Measurements from ENCODE around the gene TNRC6C. TPM values are rescaled to one million over a fixed set of nuclear protein-coding genes. Genes with fewer than 3 reads are reported as not detected.
A peak's percentile ranks its signal among the peaks of the same experiment; 100 is the strongest.

Gene TNRC6C
- total RNA-seq, 1 donor from 2014 or later: 24.6 TPM

DNA sequence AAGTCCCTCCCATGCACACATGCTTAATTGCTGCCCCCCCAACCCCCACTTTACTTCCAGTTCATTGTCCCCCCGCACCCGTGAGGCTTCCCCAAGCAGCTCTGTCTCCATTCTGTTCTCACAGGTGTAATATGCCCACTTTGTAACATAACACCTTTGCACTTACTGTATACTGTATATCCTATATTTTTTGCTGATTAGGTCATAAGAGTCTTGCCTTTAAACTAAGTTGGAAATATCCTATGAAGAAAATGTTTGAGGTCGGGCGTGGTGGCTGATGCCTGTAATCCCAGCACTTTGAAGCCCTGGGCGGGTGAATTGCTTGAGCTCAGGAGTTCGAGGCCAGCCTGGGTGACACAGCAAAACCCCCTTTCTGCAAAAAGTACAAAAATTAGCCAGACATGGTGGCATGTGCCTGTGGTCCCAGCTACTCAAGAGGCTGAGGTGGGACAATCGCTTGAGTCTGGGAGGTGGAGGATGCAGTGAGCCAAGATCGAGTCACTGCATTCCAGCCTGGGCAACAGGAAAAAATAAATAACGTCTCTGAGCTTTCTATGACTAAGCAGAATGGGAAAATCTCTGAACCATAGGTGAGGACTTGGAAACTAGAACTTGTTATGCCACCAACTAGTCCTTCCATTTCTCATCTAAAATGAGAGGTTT is 76.1 kb downstream of the TNRC6C start:
- no peak for ATAC-seq (ENCODE audit: low read depth)
- CTCF ChIA-PET: interaction anchor here (1.1 kb wide), 1 partner anchor 16 kb away, joined by 4 read pairs; no protein-coding TSS in a partner anchor
- no peak for TF ChIP-seq CTCF (IDR thresholded peaks at IDR 0.05)
- no peak for DNase-seq
- Mint-ChIP-seq H3K4me3 (no peak overlapping the region), H3K27ac (no peak overlapping the region), H3K36me3 (ENCODE audit: low read depth) (peaks cover 68% of the 10 kb centered on the region), H3K27me3 (no peaks in the 10 kb centered on the region), H3K9me3 (no peaks in the 10 kb centered on the region), H3K4me1 (no peaks in the 10 kb centered on the region)
- POLR2A ChIA-PET: no interaction called here
- intact Hi-C loops (cut with micrococcal nuclease): no loop called here

DNA sequence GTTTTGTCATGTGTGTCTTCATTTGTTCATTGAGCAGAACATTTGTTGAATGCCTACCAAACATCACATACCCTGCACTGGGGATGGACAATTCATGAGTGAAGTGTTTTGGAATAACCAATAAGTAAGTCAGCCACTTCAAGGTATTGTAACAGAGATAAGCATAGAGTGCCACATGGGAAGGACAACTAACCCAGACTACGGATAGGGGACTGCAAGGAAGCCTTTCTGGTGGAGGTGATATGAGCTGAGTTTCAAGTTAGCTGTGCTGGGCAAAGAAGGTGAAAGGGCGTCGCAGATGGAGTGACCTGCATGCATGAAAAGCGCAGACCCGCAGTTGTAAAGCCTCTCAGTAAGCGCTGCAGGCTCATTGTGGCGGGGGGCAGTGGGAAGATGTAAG is 78.8 kb downstream of the TNRC6C start:
- Mint-ChIP-seq H3K9me3 (no peaks in the 10 kb centered on the region), H3K27ac (no peak overlapping the region), H3K36me3 (ENCODE audit: low read depth) (peaks cover 62% of the 10 kb centered on the region), H3K27me3 (no peaks in the 10 kb centered on the region), H3K4me3 (no peak overlapping the region), H3K4me1 (peaks cover 4% of the 10 kb centered on the region)
- intact Hi-C loops (cut with micrococcal nuclease): no loop called here
- DNase-seq (no peak), ATAC-seq (ENCODE audit: low read depth) (no peak)
- no peak for TF ChIP-seq CTCF (IDR thresholded peaks at IDR 0.05)
- POLR2A ChIA-PET: no interaction called here
- CTCF ChIA-PET: interaction anchor here (0.6 kb wide), 1 partner anchor 17 kb away, joined by 4 read pairs; no protein-coding TSS in a partner anchor

DNA sequence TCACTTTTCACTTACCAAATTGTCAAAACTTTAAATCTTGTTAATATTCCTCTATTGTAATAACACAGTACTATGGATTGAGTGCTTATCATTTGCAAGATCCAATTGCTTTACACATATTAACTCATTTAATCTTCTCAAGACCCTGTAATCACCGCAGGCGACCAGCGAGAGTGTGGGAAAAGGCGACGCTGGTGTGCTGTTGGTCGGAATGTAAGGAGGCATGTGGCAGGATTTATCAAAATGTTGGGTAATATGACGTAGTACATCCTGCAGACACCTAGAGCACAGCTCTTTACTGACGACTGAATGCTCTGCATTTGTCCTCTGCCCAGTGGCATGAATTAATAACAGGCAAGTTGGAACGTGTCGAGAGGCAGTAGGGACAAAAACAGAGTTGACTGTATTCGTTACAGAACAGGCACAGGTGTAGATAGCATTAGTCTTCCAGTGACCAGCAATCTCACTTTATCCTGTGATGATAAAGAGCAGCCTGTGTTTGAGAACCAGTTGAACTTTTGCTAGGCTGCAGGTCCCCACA is 80.3 kb downstream of the TNRC6C start:
- TF ChIP-seq CTCF (IDR thresholded peaks at IDR 0.05): no peak
- intact Hi-C loops (cut with micrococcal nuclease): no loop called here
- H3K27me3 Mint-ChIP-seq: no peaks in the 10 kb centered on the region
- H3K36me3 Mint-ChIP-seq (ENCODE audit: low read depth): peaks cover 62% of the 10 kb centered on the region
- no peak overlapping the region for H3K4me3 Mint-ChIP-seq
- ATAC-seq (ENCODE audit: low read depth) (no peak), DNase-seq (no peak)
- H3K27ac Mint-ChIP-seq: no peak overlapping the region
- no peaks in the 10 kb centered on the region for H3K9me3 Mint-ChIP-seq
- H3K4me1 Mint-ChIP-seq: peaks cover 4% of the 10 kb centered on the region
- ChIA-PET POLR2A (no interaction called here), CTCF (no interaction called here)

GRCh38 chr17:78039581-78039980 is 81.1 kb downstream of the TNRC6C start:
- intact Hi-C loops (cut with micrococcal nuclease): no loop called here
- Mint-ChIP-seq H3K4me1 (peaks cover 4% of the 10 kb centered on the region), H3K27me3 (no peaks in the 10 kb centered on the region), H3K36me3 (ENCODE audit: low read depth) (peaks cover 61% of the 10 kb centered on the region), H3K27ac (no peak overlapping the region), H3K9me3 (no peaks in the 10 kb centered on the region), H3K4me3 (no peak overlapping the region)
- DNase-seq (no peak), ATAC-seq (ENCODE audit: low read depth) (no peak)
- no peak for TF ChIP-seq CTCF (IDR thresholded peaks at IDR 0.05)
- CTCF ChIA-PET: no interaction called here
- POLR2A ChIA-PET: no interaction called here

GRCh38 chr17:78040440-78041385 is 82.2 kb downstream of the TNRC6C start:
- H3K27ac Mint-ChIP-seq: peak overlapping the region; percentile 70
- DNase-seq (no peak), ATAC-seq (ENCODE audit: low read depth) (peak; percentile 64)
- peaks cover 4% of the 10 kb centered on the region for H3K4me1 Mint-ChIP-seq
- TF ChIP-seq CTCF (IDR thresholded peaks at IDR 0.05): no peak
- ChIA-PET CTCF (no interaction called here), POLR2A (interaction anchor here (0.9 kb wide), 1 partner anchor 82 kb away, joined by 3 read pairs; the partner anchor contains the start of gene TNRC6C)
- H3K9me3 Mint-ChIP-seq: no peaks in the 10 kb centered on the region
- H3K36me3 Mint-ChIP-seq (ENCODE audit: low read depth): peaks cover 55% of the 10 kb centered on the region
- H3K27me3 Mint-ChIP-seq: no peaks in the 10 kb centered on the region
- intact Hi-C loops (cut with micrococcal nuclease): no loop called here
- peak overlapping the region; percentile 74 for H3K4me3 Mint-ChIP-seq

Measured in activated B cell treated with CpG ODN at 0.5 μM for 24 hours (primary cell).